Hepatic stellate cell (primary cell): Measurements from ENCODE around the gene RLF.

Experiments
- DNase-seq: peaks from one replicate; pipeline ENCODE4 v3.0.0; 2011; ENCODE audit warnings: low spot score

Gene RLF

GRCh38 chr1:40243351-40243750, 82.2 kb downstream of the RLF start:
- DNase-seq = no peak

DNA sequence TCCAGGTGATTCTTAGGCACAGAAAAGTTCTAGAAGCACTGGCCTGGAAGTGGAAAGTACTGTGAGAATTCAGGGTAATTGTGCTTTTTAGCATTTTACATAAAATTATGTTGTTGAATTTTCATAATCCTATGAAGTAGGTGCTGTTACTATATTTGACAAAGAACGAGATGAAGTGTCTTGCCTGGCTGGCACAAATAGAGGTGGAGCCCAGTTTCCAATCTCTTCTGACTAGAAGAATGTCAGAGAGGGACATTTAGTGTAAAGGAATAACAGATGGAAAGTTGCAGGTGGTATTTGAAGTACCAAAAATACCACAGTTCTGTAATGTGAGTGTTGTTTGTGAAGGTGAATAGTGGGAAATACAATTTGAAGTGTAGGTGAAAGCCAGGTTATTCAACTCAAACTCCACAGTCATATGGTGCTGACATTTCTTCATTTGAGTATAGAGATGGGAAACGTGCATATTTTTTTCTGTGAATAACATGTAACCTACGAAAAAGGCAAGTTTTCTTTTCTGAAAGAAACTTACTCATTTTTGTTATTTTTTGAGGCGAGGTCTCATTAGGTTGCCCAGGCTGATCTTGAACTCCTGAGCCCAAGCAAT, 83.1 kb downstream of the RLF start:
- no peak for DNase-seq

DNA sequence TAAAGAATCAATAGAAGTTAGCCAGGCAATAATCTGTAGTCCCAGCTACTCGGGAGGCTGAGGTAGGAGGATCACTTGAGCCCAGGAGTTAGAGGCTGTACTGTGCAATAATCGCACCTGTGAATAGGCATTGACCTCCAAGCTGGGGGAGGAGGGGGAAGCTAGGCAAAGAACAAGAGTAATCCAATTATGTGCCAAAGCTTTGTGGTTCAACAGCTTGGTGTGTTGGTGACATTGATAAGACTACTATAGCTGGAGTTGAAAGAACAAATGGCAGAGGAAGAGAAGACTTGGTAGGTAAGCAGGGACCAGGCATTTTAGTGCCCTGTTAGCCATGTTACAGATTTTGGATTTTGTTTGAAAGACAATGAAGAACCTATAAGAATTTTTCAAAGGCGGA, 84.5 kb downstream of the RLF start:
- no peak for DNase-seq

DNA sequence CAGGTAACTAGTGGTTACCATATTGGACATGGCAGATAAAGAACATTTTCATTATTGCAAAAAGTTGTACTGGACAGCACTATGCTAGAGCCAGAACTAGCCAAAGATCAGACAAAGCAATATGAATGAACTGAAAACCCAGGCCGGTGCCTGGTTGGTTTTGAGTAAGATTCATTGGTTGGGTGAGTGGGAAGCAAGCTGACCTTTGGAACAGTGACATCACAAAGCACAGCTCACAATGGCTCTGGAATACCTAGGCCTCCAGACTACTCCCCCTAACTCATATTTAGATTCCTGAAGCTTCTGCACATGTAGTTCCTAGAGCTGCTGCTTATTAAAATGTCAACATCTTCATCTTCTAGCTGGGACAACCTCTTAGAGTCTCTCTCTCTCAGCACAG, 86.5 kb downstream of the RLF start, which contains the start of gene TMCO2:
TMCO2 (plus strand) TSS at position 283 of the 400 bp plus-strand sequence; CDS start at position 340, 57 bp downstream.
- no peak for DNase-seq

GRCh38 chr1:40248412-40248811, 87.2 kb downstream of the RLF start:
- DNase-seq = no peak

- no peak for DNase-seq
These were observed 90.3 kb downstream of the RLF start for GRCh38 chr1:40251456-40251855.

DNA sequence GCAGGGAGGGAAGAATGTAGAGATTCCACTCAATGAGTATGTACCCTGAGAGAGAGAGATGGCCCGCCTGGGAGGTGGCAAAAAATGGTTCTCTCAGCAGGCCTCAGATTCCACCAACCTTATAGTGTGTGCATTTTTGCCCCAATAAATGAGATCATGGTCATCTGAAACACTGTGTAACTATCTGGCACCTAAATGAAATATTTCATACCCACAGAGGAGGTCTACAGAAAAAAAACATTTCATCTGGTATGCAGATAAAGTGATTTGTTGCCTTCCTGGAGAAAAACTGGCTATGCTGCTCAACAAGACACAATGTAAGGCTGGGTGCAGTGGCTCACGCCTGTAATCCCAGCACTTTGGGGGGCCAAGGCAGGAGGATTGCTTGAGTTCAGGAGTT, 91.4 kb downstream of the RLF start:
- DNase-seq = no peak

GRCh38 chr1:40255231-40255630, 94.0 kb downstream of the RLF start:
- no peak for DNase-seq

DNA sequence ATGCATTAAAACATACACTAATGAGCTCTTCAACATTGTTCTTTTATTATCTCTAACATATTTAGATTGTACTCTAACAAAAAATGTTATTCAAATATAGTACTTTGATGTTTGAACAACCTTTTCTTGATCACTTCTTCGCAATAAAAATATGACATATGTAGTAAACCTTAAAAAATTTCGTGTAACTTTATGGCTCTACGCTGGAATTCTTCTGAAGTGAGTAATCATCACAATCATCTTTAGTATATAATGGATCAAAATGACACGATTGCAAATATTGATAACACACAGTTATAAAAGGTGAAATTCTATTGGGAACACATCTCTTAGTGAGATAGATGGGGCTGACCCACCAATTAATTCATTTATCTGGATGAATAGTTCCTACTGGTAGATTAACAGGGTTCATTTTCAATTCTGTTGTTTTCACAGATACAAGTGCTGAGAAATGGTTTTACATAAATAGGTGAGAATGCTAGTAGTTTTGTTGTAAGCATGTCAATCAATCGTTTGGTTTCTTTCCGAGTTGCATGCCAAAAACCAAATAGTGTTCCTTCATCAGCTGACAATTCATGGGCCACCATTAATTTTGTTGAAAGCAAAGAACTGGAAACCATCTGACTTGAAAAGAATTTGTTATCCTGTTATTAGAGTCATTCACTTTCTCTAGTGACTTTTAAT, 95.4 kb downstream of the RLF start:
- no peak for DNase-seq

- no peak for DNase-seq
These were observed 96.1 kb downstream of the RLF start for GRCh38 chr1:40257313-40257687.

DNA sequence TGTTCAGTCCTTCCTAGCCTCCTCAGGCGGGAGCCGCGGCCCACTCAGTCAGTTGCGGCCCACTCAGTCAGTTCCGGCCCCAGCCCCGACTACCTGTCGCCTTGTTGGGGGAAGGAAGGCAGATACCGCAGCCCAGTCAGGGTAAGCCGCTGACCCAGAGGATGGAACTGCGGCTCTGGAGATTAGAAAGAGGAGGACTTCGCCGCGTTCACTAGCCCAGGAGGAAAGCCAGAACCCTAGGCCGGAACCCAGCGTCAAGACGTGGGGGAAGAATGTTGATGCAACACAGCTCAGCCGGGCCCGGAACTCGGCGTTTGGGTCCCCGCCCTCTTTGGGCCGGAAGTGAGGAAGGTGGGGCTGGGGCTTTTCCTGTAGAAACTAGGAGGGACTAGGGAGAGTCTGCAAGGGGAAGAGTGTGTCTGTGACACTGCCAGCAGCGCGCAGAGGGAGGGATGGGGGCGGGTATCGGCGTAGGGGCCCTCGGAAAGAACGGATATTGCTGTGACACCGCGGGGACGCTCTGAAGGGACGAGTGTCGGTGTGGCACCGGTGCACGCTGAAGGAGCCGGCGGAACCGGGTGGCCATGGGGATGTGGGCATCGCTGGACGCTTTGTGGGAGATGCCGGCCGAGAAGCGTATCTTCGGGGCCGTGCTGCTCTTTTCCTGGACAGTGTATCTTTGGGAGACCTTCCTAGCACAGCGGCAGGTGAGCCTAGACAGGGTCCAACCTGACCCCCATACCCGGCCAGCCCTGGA, 96.7 kb downstream of the RLF start, which contains the start of gene ZMPSTE24:
ZMPSTE24 (plus strand) TSS at position 549 of the 757 bp plus-strand sequence; CDS start at position 585, 36 bp downstream.
- peak; percentile 83 for DNase-seq

DNA sequence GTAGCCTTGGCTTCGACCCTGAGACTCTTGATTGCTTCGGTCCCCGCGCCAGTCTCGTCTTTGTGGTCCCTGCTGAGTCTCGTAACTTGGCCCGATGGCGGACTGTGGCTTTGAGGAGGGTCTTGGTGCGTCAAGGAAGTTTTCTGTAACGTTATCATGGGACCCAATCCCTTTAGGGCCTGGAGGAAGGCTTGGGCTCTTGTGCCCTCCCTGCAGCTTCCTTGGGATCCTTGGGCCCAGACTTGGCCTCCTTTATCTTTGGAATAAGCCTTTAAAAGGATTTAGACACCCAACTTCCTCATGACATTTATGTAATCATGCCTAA, 97.2 kb downstream of the RLF start:
- no peak for DNase-seq

DNA sequence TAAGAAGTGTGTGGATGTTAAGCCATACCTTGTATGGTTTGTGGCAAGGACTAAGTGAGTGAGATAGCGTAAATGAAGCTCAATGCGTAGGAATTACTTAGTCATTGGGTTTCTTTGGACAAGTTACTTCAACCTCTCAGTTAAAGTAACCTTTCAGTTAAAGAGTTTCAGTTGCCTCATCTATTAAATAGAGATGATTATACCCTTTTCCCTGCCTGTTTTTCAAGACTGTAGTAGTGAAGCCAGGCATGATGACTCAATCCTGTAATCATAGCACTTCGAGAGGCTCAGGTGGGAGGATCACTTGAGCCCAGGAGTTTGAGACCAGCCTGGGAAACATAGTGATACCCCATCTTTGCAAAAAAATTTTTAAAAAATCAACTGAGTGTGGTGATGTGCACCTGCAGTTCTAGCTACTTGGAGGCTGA, 103.2 kb downstream of the RLF start:
- DNase-seq = no peak

DNA sequence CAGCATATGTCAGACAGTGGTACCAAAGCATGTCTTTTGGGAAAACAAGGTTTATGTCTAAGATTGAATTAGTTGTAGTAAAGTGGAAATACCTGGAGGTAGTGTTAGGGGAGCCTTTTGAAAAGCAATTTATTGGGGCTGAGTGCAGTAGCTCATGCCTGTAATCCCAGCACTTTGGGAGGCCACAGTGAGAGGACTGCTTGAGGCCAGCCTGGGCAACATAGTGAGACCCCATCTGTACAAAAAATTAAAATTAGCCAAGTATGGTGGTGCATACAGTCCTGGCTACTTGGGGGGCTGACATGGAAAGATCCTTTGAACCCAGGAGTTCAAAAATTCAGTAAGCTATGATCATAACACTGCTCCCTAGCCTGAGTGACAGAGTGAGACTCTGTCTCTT, 104.1 kb downstream of the RLF start:
- DNase-seq = no peak

GRCh38 chr1:40265919-40266318, 104.7 kb downstream of the RLF start:
- no peak for DNase-seq

DNA sequence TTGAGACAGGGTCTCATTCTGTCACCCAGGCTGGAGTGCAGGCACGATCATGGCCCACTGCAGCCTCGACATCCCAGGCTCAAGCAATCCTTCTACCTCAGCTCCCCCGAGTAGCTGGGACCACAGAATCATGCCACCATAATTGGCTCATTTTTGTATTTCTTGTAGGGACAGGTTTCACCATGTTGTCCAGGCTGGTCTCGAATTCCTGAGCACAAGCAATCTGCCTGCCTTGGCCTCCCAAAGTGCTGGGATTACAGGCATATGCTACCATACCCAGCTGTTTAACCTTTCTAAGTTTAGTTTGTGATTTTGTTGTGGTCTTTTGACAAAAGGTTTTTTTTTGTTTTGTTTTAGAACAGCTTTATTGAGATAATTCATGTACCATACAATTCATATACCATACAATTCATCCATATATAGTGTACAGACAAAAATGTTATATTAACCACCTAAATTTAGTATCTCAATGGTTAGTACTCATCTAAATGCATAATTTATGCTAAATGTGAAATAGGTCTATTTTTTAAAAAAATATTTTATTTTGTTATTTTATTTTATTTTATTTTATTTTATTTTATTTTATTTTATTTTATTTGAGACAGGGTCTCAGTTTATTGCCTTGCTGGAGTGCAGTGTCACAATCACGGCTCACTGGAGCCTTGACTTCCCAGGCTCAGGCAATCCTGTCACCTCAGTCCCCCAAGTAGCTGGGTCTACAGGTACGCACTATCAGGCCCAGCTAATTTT, 105.8 kb downstream of the RLF start:
- no peak for DNase-seq

DNA sequence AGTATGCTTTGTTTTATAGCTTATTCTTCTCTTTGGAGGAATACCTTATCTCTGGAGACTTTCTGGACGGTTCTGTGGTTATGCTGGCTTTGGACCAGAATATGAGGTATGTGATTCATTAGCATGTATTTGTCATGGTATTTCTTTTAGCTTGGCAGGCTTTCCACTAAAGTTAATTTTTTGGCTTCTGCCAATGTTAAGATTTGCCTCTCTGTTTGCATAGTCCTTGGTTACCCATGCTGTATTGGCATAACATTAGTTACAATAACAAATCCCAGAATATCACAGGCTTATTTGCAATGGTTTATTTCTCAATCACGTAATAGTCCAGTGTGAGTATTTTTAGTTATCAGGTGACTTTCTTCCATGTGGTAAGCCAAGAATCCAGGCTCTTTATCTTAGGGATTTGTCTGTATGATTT, 106.6 kb downstream of the RLF start:
- DNase-seq = peak; percentile 77

GRCh38 chr1:40268211-40268610, 107.0 kb downstream of the RLF start:
- DNase-seq = no peak

DNA sequence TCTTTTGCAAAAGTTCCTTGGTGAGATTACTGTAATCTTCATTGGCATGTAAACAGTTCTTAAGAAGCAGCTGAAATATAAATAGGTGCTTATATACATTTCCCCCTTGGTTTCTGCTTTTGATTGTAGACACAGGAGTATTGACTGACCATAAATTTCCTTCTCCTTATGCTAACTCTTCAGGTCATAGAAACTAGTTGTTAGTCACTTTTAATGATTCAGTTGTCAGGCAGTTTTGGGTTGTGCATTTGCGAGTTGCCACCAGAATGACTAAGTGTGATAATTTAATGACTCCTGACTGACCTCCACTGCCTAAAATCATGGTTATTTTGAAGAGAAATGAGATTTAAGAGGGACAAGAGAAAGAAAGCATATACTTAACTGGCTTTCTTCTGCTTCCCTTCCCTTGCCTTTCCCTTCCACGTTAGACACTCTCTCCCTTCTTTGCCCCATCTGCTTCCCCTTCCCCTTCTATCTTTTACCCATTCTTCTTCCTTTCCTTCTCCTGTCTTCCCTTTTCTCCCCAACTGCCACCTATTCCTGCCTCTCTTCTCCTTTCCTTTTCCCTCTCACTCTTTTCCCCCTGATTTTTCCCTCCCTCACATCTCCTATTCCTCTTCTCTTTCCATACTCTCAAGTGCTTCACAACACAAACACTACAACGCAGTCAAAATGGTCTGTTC, 109.1 kb downstream of the RLF start:
- no peak for DNase-seq

GRCh38 chr1:40272653-40273213, 111.5 kb downstream of the RLF start:
- DNase-seq = no peak

DNA sequence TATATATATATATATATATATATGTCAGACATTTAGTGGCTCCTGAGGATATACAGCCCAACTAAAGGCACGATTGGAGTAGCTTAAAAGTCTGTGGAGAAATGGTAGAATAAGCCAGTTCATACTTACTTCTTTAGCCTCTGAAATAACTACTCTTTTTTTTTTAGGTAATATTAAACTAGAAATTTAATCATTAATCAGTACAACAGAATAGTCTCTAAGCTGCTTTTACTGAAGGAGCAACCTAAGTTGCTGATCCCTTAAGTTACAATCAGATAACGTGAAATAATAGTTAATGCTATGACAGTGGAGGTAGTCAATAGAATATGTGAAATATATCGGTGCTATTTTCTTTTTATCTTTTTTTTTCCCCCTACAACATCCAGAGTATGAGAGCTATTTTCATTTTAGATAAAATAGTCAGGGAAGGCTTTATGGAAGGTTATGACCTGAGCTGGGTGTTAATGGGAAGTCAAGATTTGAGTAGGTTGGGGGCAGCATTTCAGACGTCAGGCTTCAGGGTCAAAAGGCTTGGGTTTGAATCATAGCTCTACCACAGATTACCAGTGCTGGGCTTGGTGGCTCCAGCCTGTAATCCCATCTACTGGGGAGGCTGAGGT, 112.5 kb downstream of the RLF start:
- DNase-seq = no peak
